CD4-positive, alpha-beta T cell treated with Interleukin-21 for 1 hour (primary cell): ENCODE measurements around the gene SMARCD2.
"Not testable (repeated sequence)": the region's sequence is repeated elsewhere in the genome, so short reads cannot be mapped to it uniquely, and the experiment has no call there.

Experiments
- DNase-seq: peaks from one replicate; pipeline ENCODE4 v3.0.0-alpha.2; 2020

Gene SMARCD2

DNA sequence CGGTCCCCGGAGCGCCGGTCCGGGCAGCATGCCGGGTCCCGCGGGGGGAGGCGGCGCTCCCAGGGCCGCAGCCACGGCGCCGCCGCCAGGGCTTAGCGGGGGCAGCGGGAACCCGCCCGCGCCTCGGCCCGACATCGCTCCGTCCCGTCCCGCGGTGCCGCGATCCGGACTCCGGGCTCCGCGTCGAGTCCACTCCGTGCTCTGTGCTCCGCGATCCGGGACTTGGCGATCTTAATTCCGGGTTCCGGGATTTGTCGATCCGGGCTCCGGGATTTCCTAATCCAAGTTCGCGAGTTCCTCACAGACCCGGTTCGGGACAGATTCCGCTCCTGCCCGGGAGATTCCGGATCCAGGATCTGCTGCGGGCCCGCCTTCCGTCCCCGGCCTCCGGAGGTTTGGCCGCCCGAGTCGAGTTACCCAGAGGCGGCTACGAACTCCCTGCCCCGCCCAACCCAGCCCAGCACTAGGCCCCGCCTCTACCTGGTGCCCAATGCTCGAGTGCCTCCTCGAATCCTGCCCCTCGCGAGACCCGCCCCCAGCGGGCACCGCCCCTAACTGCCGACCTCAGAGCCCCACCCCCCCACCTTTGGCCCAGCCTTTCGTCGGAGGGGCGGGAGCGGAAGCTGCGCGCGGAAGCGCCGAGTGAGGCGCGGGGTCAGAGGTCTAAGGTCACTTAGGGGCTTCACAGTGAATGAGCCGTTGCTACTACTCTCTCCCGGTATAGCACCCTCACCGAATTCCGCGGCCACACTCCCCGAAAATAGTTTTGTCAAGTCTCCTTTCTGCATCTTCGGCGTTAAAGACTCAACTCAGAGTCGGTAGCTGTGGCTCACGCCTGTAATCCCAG, at the start of gene SMARCD2:
SMARCD2 (minus strand) TSS at position 146 of the 847 bp plus-strand sequence; CDS start at position 135, 11 bp downstream.
- peak; percentile 99 for DNase-seq

DNA sequence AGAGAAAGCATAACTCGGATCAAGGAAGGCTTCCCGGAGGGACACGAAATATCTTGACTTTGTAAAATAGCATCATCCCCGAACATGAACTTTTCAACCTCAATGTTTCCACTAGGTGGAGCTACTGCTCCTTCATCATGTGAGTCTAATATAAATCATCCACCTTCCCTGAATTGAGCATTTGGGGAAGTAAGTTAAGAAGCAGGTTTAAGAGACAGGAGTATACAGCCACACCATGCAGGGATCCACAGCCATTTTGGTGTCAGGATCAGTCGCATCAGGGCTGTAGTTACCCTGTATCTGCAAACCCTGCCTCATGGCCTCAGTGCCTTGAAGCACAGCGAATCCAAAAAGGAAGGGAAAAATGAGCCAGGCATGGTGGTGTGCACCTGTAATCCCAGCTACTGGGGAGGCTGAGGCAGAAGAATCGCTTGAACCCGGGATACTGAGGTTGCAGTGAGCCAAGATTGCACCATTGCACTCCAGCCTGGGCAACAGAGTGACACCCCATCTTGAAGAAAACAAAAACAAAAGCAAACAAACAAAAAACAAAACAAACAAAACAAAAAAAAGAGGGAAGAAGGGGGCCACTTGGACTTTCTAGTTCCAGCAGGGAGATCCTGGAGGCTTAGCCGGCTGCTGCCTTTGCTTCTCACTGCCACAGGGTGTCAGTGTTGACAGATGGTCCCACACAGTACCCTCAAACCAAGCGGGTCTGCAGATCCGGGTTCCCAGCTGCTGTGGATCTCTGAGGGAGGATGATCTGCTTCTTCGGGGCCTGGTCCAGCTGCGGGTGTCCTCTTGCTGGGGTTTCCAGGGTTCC, 46.8 kb upstream of the SMARCD2 start:
- peak; percentile 38 for DNase-seq

DNA sequence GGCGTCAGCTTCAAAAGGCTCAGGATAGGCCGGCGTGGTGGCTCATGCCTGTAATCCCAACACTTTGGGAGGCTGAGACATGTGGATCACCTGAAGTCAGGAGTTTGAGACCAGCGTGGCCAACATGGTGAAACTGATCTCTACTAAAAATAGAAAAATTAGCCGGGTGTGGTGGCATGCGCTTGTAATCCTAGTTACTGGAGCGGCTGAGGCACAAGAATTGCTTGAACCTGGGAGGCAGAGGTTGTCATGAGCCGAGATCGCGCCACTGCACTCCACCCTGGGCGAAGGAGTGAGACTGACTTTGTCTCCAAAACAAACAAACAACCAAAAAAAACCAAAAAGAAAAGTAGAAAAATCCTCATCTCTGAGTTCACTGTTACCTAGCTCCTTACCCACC, 42.6 kb upstream of the SMARCD2 start:
- not testable (repeated sequence) for DNase-seq

DNA sequence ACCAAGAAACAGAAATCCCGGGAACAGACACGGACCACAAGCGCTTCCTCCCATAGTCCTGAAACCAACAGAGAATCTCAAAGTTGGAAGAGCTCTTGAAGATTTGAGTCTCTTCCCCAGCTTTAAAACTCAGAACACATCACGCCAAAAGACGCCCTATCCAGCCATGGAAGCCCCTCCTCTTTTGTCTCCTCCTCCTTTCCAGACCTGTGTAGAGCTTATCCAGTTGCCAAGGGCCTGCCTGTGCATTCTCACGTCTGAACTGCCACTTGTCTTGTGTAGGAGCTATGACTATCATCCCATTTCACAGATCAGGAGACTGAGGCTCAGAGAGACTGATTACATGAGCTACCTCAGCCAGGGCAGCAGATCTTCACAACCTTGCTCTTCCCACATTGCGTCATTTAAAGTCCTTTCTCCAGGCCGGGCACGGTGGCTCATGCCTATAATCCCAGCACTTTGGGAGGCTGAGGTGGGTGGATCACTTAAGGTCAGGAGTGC, 40.2 kb upstream of the SMARCD2 start:
- DNase-seq, result not testable (repeated sequence)

DNA sequence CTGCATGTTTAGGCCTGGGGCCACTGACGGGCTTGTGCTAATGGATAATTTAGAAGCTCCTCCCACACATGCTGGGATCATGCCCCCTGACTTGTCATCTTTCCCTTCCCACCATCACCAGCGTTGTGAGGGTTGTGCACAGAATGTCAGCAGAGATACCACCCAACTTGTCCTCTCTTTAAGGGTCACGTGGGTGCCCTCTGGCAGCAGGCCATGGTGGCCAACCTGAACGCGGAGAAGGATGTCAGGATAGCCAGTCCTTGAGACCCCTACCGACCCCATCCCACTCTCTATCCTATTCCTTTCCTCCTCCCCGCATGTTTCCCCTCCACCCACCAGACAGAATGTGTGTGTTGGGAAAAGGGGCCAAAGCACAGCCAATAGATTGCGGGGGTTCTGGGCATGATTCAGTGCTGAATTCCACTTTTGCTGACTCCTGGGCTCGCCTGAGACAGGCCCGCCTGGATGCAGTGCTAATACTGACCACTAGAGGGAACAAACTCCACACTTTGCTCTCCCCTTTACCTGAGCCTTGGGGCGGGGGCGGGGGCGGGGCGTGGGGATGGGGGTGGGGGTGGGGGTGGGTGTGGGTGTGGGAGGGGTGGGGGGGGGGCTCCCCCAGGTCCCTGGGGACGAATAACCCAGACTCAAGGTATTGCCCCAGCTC, 39.6 kb upstream of the SMARCD2 start, which contains the start of gene GH2:
GH2 (minus strand) TSS at position 10 of the 667 bp plus-strand sequence. CDS start 143 bp downstream, outside the sequence.
- peak; percentile 71 for DNase-seq

DNA sequence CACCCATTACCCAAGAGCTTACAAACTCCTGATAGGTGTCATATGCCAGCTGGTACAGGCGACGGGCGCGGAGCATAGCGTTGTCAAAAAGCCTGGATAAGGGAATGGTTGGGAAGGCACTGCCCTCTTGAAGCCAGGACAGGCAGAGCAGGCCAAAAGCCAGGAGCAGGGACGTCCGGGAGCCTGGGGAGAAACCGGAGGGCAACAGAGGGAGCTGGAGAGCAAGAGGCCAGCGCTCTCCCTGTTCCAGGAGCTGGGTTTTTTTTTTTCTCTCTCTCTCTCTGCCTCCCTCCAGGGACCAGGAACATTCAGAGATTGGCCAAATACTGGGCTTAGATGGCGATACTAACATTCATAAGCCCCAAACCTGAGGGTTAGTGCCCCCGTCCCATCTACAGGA, 38.9 kb upstream of the SMARCD2 start:
- DNase-seq, result not testable (repeated sequence)

DNA sequence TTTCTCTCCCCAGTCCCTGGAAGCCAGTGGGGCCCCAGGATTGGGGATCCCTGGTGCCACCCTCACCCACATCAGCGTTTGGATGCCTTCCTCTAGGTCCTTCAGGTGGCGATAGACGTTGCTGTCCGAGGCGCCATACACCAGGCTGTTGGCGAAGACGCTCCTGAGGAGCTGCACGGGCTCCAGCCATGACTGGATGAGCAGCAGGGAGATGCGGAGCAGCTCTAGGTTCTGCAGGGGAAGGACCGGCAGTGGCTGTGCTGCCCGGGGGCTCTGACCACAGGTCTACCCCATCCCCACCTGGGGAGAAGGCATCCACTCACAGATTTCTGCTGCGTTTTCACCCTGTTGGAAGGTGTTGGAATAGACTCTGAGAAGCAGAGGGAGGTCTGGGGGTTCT, 38.2 kb upstream of the SMARCD2 start:
- DNase-seq, result no peak

DNA sequence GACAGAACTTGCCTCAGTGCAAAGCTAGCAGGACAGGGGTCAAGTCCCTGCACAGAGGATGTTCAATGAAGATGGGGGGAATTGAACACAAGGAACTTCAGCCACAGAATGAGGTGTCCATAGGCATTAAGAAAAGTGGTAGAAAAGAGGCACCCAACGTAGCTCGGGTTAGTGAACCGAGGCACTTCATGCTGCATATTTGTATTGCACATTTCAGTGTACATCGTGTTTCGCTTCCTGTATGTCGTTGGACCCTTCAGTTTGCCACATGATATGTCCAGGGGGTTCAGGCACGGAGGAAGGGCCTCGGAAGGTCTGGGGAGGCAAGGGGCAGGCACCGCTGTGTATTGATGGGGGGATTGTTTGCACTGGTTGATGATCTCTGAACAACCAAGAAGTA, 35.9 kb upstream of the SMARCD2 start:
- not testable (repeated sequence) for DNase-seq

DNA sequence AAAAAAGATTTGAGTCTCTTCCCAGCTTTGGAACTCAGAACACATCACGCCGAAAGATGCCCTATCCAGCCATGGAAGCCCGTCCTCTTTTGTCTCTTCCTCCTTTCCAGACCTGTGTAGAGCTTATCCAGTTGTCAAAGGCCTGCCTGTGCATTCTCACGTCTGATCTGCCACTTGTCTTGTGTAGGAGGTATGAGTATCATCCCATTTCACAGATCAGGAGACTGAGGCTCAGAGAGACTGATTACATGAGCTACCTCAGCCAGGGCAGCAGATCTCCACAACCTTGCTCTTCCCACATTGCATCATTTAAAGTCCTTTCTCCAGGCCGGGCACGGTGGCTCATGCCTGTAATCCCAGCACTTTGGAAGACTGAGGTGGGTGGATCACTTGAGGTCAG, 32.2 kb upstream of the SMARCD2 start:
- DNase-seq, result not testable (repeated sequence)

DNA sequence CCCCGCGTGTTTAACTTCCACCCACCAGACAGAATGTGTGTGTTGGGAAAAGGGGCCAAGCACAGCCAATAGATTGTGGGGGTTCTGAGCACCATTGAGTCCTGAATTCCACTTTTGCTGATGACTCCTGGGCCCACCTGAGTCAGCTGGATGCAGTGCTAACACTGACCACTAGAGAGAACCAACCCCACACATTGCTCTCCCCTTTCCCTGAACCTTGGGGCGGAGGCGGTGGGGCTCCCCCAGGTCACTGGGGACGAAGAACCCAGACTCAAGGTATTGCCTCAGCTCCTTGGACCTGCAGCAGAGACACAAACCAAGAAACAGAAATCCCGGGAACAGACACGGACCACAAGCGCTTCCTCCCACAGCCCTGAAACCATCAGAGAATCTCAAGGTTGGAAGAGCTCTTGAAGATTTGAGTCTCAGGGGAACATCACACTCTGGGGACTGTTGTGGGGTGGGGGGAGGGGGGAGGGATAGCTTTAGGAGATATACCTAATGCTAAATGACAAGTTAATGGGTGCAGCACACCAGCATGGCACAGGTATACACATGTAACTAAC, 31.7 kb upstream of the SMARCD2 start:
- DNase-seq, result not testable (repeated sequence)

DNA sequence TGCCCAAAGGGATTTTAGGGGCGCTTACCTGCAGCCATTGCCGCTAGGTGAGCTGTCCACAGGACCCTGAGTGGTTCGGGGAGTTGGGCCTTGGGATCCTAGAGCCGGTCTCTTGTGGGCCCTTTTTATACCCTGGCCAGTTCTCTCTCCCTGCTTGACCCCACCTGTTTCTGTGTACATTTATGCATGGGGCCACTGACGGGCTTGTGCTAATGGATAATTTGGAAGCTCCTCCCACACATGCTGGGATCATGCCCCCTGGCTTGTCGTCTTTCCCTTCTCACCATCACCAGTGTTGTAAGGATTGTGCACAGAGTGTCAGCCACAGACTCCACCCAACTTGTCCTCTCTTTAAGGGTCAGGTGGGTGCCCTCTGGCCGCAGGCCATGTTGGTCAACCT, 31.1 kb upstream of the SMARCD2 start, which contains the start of gene CSH2:
CSH2 (minus strand) TSS at position 101 of the 400 bp plus-strand sequence; CDS start at position 38, 63 bp downstream.
- not testable (repeated sequence) for DNase-seq

DNA sequence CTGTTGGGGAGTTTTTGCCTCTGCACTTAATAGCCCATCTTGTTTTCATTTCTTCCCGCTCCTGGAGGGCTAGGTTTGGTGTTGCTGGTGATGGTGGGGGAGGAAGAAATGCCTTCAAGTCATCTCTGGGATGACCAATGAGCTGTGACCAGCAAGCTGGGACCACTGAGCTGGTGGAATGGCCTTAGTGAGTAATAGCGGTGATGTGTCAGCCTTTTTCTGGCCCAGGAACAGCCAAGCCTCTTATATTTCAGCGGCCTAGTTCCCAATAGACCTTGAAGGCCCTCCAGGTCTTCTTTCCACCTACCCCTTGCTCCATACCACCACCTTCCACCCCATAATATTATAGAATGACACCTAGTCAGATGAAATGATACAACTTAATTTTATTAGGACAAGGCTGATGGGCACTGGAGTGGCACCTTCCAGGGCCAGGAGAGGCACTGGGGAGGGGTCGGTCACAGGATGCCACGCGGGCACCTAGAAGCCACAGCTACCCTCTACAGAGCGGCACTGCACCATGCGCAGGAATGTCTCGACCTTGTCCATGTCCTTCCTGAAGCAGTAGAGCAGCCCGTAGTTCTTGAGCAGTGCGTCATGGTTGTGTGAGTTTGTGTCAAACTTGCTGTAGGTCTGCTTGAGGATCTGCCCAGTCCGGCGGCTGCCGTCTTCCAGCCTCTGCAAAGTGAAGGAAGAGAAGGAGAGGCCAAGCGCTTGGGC, 29.3 kb upstream of the SMARCD2 start:
- DNase-seq, result not testable (repeated sequence)

DNA sequence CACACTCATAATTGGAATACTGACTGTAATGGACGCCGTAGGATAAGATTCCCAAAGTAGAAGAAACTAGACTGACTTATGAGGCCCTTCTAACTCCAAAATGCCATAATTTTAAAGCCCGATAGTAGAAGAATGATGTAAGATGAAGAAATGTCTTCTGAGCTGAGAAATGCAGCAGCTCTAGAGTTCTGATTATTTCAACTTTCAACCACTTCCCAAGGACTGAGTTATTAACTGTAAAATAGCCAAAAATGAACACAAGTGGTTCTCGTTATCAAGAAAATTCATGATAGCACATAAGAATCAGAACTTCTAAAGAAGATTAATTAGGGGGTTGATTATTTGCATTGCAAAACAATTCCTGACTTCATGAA, 27.8 kb upstream of the SMARCD2 start:
- not testable (repeated sequence) for DNase-seq

DNA sequence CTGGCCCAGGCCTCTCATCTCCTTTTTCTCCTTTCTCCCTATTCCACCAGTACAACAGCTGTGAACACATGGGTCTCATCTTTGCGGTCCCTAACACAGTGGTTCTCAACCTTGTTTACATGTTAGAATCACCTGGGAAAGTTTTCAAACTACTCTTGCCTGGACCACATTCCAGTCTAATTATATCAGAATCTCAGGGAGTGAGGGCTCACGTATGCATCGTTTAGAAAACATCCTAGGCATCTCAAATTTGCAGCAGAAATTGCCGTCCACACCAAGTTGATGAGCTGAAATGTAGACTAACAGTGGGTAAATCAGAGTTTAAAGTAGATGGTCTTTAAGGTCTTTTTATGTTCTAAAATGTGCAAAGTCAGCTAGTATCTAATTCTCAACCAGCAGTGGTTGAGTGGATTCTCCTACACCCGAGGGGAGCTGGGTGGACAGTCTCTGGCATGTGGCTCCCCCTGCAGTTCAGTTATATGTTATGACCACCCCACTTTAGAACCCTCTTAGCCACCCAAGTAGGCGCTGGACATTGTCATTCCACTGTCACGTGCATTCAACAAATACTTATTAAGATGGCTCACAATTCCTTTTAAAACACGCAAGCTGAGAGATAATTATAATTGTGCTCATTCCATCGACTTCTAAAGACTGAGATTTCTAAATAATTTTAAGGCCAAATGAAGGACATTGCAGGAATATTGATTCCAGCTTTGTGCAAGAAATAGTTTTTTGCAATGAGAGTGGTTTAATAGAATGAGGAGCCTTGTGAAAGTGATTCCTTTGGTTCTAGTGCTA, 27.2 kb upstream of the SMARCD2 start:
- not testable (repeated sequence) for DNase-seq

DNA sequence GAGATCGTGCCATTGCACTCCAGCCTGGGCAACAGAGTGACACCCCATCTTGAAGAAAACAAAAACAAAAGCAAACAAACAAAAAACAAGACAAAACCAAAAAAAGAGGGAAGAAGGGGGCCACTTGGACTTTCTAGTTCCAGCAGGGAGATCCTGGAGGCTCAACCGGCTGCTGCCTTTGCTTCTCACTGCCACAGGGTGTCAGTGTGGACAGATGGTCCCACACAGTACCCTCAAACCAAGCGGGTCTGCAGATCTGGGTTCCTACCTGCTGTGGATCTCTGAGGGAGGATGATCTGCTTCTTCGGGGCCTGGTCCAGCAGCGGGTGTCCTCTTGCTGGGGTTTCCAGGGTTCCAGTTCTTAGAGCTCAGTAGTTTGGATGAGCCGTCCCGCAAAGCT, 24.1 kb upstream of the SMARCD2 start:
- not testable (repeated sequence) for DNase-seq

DNA sequence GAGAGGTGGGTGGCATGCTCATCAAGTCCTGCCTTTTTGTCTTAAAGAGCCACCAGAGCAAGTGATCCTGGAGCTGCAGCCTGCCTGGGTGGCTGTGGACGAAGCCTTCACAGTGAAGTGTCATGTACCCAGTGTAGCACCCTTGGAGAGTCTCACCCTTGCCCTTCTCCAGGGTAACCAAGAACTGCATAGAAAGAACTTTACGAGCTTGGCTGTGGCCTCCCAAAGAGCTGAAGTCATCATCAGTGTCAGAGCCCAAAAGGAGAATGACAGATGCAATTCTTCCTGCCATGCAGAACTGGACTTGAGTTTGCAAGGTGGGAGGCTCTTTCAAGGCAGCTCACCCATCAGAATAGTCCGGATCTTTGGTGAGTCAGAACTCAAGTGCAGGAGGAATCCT, 16.8 kb upstream of the SMARCD2 start:
- no peak for DNase-seq

DNA sequence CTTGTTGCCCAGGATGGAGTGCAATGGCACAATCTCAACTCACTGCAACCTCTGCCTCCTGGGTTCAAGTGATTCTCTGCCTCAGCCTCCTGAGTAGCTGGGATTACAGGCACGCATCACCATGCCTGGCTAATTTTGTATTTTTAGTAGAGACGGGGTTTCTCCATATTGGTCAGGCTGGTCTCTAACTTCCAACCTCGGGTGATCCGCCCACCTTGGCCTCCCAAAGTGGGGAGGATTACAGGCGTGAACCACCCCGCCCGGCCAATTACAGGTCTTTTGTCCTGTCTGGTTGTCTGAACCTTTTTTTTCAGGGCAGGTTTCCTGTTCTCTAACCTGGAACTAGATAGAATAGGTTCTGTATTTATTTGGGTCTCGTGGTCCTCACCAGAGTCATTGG, 13.9 kb upstream of the SMARCD2 start:
- not testable (repeated sequence) for DNase-seq

DNA sequence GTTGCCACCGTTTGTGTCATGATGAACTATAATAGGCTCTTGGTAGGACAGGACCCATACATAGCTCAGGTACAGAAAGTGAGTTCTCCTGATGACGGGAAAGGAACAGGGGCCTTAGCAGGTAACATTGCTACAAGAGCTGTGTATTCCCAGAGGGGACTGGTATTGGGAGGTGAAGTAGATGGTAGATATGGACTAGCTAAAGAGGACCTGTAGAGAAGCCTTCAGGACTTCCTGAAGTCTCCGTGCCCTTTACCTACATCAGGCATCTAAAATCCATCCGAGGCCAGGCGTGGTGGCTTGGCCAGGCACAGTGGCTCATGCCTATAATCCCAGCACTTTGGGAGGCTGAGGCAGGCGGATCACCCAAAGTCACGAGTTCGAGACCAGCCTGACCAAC, 12.7 kb upstream of the SMARCD2 start:
- no peak for DNase-seq

DNA sequence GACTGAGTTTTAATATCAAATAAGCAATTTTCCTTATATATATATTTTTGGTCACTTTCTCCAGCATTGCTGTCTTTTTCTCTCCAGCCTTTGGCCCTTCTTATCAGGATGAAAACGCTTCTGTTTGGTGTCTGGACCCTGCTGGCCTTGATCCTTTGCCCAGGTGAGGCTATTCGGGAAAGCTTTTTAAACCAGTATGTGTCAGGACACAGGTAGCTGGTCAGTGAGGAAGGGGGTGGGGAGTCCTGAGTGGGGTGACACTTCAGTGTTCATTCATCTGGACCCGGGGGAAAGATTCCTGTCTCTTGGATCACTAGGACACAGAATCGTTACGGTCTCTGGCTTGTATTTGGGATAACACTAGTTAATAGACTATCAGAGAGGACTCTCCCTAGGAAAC, 12.2 kb upstream of the SMARCD2 start:
- DNase-seq, result no peak

DNA sequence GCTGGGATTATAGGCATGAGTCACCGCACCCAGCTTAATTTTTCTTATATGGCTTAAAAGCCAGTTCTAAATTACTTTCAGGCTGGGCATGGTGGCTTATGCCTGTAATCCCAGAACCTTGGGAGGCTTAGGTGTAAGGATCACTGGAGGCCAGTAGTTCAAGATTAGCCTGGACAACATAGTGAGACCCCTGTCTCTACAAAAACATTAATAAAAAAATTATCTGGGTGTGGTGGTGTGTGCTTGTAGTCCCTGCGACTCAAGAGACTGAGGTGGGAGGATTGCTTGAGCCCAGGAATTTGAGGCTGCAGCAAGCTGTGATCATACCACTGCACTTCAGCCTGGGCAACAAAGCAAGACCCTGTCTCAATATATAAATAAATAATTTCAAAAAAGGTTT, 10.8 kb upstream of the SMARCD2 start:
- DNase-seq, result no peak

DNA sequence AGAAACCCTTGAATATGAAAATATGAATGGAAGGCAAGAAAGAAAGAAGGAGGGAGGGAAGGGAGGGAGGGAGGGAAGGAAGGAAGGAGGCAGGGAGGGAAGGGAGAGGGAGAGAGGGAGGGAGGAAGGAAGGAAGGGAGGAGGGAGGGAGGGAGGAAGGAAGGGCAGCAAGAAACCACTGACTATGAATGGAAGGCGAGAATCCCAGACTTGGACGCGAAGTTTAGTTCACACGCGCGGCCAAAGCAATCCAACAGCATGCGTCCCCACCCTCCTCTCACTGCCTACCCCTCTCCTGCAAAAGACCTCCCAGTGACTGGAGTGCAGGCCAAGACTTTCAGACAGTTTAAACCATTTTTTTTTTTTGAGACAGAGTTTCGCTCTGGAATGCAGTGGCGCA, 7.9 kb upstream of the SMARCD2 start:
- no peak for DNase-seq
